H4 (cell line): Measurements from ENCODE around the gene PRPF19. TPM values are rescaled to one million over a fixed set of nuclear protein-coding genes. Genes with fewer than 3 reads are reported as not detected.

Experiments used
- DNase-seq: peaks from one replicate; pipeline ENCODE4 v3.0.0-alpha.2; 2015; ENCODE audit warnings: low spot score
- total RNA-seq: library from RNA; depleted of rRNA; stranded (reverse); fragments of >200 nt; shearing (Covaris generic); gene quantifications from 2 replicates; pipeline ENCODE4 v1.2.3, GENCODE V29; 2014; rRNA removed

Gene PRPF19
- total RNA-seq, 1 experiment from 2014 or later, result 106 TPM

DNA sequence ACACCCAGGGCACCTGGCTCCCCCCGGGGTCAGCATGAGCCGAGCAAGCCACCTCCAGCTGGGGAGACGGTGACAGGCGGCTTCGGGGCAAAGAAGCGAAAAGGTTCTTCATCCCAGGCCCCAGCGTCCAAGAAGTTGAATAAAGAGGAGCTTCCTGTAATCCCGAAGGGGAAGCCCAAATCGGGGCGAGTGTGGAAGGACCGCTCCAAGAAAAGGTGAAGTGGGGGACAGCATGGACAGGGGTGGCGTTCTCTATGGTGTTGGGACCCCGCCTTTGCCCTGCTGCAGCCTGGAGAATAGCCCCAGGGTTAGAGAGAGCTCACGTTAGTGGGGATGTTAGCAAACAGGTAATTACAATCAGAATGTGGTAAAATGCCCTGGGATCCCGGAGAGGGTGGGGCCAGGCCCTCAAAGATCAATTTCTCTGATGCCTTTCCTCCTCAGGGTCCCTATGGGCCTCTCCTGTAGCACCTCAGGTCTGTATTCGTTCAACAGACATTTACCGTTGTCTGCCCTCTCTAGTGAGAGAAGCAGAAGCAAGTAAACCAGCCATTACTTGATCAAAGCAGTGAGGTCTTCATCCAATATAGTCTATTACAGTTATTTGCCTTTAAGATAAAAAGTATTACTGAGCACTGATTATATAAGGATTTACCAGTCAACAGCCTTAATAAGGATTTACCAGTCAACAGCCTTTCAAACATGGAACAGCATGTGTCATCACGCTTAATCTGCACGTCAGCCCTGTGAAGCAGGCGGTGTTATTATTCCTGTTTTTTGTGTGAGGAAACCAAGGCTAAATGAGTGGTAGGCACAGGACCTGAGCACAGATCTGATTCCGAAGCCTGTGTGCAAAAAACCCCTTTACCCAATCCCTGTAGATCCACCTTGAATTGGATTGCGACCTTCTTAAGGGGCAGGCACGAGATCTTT is 63.5 kb downstream of the PRPF19 start:
- DNase-seq, result no peak

DNA sequence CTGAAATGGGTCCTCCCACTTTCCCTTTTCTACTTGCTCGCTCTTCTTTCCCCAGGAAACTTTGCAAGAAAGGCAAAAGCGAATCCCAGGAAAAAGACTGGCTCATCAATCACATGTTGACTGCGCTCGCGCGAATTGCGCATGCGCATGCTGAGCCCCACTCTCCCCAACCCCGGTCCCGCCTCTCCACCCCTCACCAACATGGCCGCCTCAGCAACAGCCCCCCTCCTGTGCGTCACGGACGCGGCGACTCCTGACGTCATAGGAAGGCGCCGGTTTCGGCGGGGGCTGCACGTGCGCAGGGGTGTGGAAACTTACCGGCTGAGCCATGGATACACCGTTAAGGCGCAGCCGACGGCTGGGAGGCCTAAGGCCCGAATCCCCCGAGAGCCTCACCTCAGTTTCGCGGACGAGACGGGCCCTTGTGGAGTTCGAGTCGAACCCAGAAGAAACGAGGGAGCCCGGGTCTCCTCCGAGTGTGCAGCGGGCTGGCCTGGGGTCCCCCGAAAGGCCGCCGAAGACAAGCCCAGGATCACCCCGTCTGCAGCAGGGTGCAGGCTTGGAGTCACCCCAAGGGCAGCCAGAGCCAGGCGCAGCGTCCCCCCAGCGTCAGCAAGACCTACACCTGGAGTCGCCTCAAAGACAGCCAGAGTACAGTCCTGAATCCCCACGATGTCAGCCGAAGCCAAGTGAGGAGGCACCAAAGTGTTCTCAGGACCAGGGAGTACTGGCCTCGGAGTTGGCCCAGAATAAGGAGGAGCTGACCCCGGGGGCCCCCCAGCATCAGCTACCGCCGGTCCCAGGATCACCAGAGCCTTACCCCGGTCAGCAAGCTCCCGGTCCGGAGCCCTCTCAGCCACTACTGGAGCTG is 64.4 kb downstream of the PRPF19 start, which contains the start of gene CCDC86:
CCDC86 (plus strand) TSS at position 317 of the 871 bp plus-strand sequence; CDS start at position 329, 12 bp downstream.
- DNase-seq, result peak; percentile 92

Other genes with a start within 250 kb of the PRPF19 start
- 0.17 TPM in 1 of 2 replicates, not detected in the other for gene MS4A8, start 207.0 kb downstream of the PRPF19 start, total RNA-seq
- gene MS4A18, start 181.9 kb downstream of the PRPF19 start, total RNA-seq, result not detected in 2 replicates
- not detected in 2 replicates for gene MS4A15, start 149.7 kb downstream of the PRPF19 start, total RNA-seq
- gene MS4A10, start 121.3 kb downstream of the PRPF19 start, total RNA-seq, result not detected in 2 replicates
- gene CCDC86, start 64.5 kb downstream of the PRPF19 start, total RNA-seq, result 12.4 and 12.7 TPM in 2 replicates
- gene PTGDR2, start 50.6 kb downstream of the PRPF19 start, total RNA-seq, result not detected in 2 replicates
- 1.5 and 2.1 TPM in 2 replicates for gene ZP1, start 39.0 kb downstream of the PRPF19 start, total RNA-seq
- gene TMEM109, start 7.6 kb upstream of the PRPF19 start, total RNA-seq, result 43.0 and 65.6 TPM in 2 replicates
- 28.6 and 39.0 TPM in 2 replicates for gene TMEM132A, start 17.9 kb upstream of the PRPF19 start, total RNA-seq
- gene SLC15A3, start 45.6 kb upstream of the PRPF19 start, total RNA-seq, result 4.9 and 5.8 TPM in 2 replicates
- gene CD6, start 65.1 kb upstream of the PRPF19 start, total RNA-seq, result not detected in 2 replicates
- gene CD5, start 195.9 kb upstream of the PRPF19 start, total RNA-seq, result not detected in 2 replicates